GM12878 (cell line): Measurements from ENCODE around the gene LUM. TPM values are rescaled to one million over a fixed set of nuclear protein-coding genes. Genes with fewer than 3 reads are reported as not detected.

Source experiments
- ATAC-seq: fragments of 200-7000 bp; cut with Tn5 transposase; 3 replicates; pipeline ENCODE4 v1.9.1; 2020; ENCODE audit warnings: mild to moderate bottlenecking, moderate library complexity
- BruUV-seq: library from RNA; stranded (reverse); fragments of 400-500 nt; replicated peaks from 2 replicates; lab custom pipeline; 2021; lab: Mats Ljungman, UMichigan
- CTCF ChIA-PET: fragments of 300-600 bp; sonication (Branson Sonifier 250); formaldehyde crosslinking; extraction: SDS; loops from one replicate; lab custom pipeline; 2021; ENCODE audit warnings: inconsistent platforms; lab: Yijun Ruan, JAX
- POLR2A ChIA-PET: fragments of 350-600 bp; formaldehyde crosslinking; extraction: SDS; loops from one replicate; lab custom pipeline; 2021; ENCODE audit warnings: inconsistent platforms; lab: Charles Lee
- RAD21 ChIA-PET: fragments of 300-600 bp; sonication (Branson Sonifier 250); formaldehyde crosslinking; loops from one replicate; lab custom pipeline; 2023; ENCODE audit warnings: antibody characterized with exemption; ENCODE audit not compliant: unreplicated experiment; lab: Charles Lee
- SMC1A ChIA-PET: fragments of 300-600 bp; sonication (Branson Sonifier 250); formaldehyde crosslinking; loops from one replicate; lab custom pipeline; 2023; ENCODE audit not compliant: unreplicated experiment, uncharacterized antibody; lab: Charles Lee
- DNase-seq: peaks from one replicate; pipeline ENCODE4 v3.0.0-alpha.2; 2011; ENCODE audit warnings: low read depth, low spot score
- FAIRE-seq: peaks from 3 replicates; lab custom pipeline; 2011; peaks lifted over from hg19 to GRCh38; lab: Jason Lieb, UNC
- H2AFZ ChIP-seq: 2 replicates; pipeline ENCODE4 v1.6.0; 2011; ENCODE audit warnings: low read depth, low read length, control low read depth; ENCODE audit not compliant: control insufficient read depth
- H3K27ac ChIP-seq: 2 replicates; pipeline ENCODE4 v1.5.1; 2011; ENCODE audit warnings: control low read depth; ENCODE audit not compliant: control insufficient read depth, insufficient read depth
- H3K27me3 ChIP-seq, 2 experiments: replicated peaks in 1 of 2; 2 replicates each; pipeline versions ENCODE4 v1.6.0 to v1.6.1; 2011; ENCODE audit warnings: low read length in 1 of 2; ENCODE audit not compliant: control insufficient read depth in 2 of 2, insufficient read depth in 2 of 2
- H3K36me3 ChIP-seq, 2 experiments: 2 replicates each; pipeline ENCODE4 v1.5.1; 2011; ENCODE audit warnings: low read length in 1 of 2; ENCODE audit not compliant: control insufficient read depth in 2 of 2, insufficient read depth in 2 of 2
- H3K4me1 ChIP-seq: 2 replicates; pipeline ENCODE4 v1.6.1; 2011; ENCODE audit warnings: mild to moderate bottlenecking, low read length, moderate library complexity, mixed read lengths; ENCODE audit not compliant: control insufficient read depth, insufficient read depth
- H3K4me2 ChIP-seq: 2 replicates; pipeline ENCODE4 v1.6.0; 2011; ENCODE audit warnings: control low read depth; ENCODE audit not compliant: control insufficient read depth, insufficient read depth
- H3K4me3 ChIP-seq: fragments of 200-600 bp; sonication (generic); 2 replicates; pipeline ENCODE4 v1.5.1; 2016
- H3K79me2 ChIP-seq: 2 replicates; pipeline ENCODE4 v1.6.0; 2011; ENCODE audit warnings: low read length; ENCODE audit not compliant: control insufficient read depth, insufficient read depth
- H3K9ac ChIP-seq: 2 replicates; pipeline ENCODE4 v1.8.0; 2011; ENCODE audit warnings: low read length, control low read depth, mixed read lengths; ENCODE audit not compliant: control insufficient read depth, insufficient read depth
- H3K9me3 ChIP-seq: replicated peaks from 3 replicates; pipeline ENCODE4 v1.5.1; 2011; ENCODE audit warnings: mild to moderate bottlenecking, low read length; ENCODE audit not compliant: control insufficient read depth, insufficient read depth
- H4K20me1 ChIP-seq: 2 replicates; pipeline ENCODE4 v1.6.0; 2011; ENCODE audit not compliant: control insufficient read depth, insufficient read depth
- BMI1 ChIP-seq: fragments of 450-650 bp; IDR thresholded peaks from 2 replicates; pipeline ENCODE4 v1.6.1; 2016; ENCODE audit warnings: mild to moderate bottlenecking, moderate library complexity, borderline replicate concordance
- EED ChIP-seq: sonication (generic); IDR thresholded peaks from 2 replicates; pipeline ENCODE4 v1.6.1; 2016; ENCODE audit warnings: antibody characterized with exemption, low read depth
- MYC ChIP-seq: IDR thresholded peaks from 2 replicates; pipeline ENCODE4 v1.6.1; 2011; ENCODE audit warnings: mild to moderate bottlenecking, low read length, moderate library complexity, inconsistent platforms; ENCODE audit not compliant: insufficient read depth, insufficient replicate concordance, insufficient read length, severe bottlenecking
- NFXL1 ChIP-seq: fragments of 450-650 bp; IDR thresholded peaks from 2 replicates; pipeline ENCODE4 v1.6.1; 2017; ENCODE audit warnings: antibody characterized with exemption, mild to moderate bottlenecking, borderline replicate concordance
- NR2F1 ChIP-seq: fragments of 450-650 bp; conservative IDR thresholded peaks from 2 replicates; pipeline ENCODE4 v1.6.1; 2017; ENCODE audit warnings: mild to moderate bottlenecking
- SMAD1 ChIP-seq: fragments of 450-650 bp; IDR thresholded peaks from 2 replicates; pipeline ENCODE4 v1.6.1; 2018; ENCODE audit warnings: mild to moderate bottlenecking, low read depth; ENCODE audit not compliant: partially characterized antibody
- SMARCA5 ChIP-seq: fragments of 450-650 bp; IDR thresholded peaks from 2 replicates; pipeline ENCODE4 v1.6.1; 2017; ENCODE audit warnings: mild to moderate bottlenecking
- USF1 ChIP-seq: IDR thresholded peaks from 2 replicates; pipeline ENCODE4 v1.6.1; 2011; ENCODE audit warnings: borderline replicate concordance, low read depth, mild to moderate bottlenecking, moderate library complexity, mixed read lengths, low read length; ENCODE audit not compliant: insufficient read depth; ENCODE audit errors: extremely low read length
- ZNF207 ChIP-seq: fragments of 450-650 bp; IDR thresholded peaks from 2 replicates; pipeline ENCODE4 v1.6.1; 2014; ENCODE audit warnings: antibody characterized with exemption, mild to moderate bottlenecking, borderline replicate concordance
- WGBS: methylation state at CpG from one replicate; pipeline ENCODE4 v1.1.6; 2016; ENCODE audit warnings: low lambda C conversion rate; ENCODE audit not compliant: insufficient replicate concordance, insufficient coverage; ENCODE audit errors: missing lambda C conversion rate; 5-methylcytosine and 5-hydroxymethylcytosine counted together
- in situ Hi-C: fragments of 300-500 bp; cut with MboI; formaldehyde crosslinking; loops from 9 replicates; pipeline ENCODE4 v1.14.3; 2018; ENCODE audit warnings: mixed read lengths
- intact Hi-C: fragments of 100-400 bp; cut with micrococcal nuclease; formaldehyde crosslinking; loops from one replicate; pipeline ENCODE4 v1.14.2; 2022; ENCODE audit not compliant: unreplicated experiment
- polyA plus RNA-seq, 11 experiments: library from polyadenylated mRNA; depleted of rRNA in 4 of 11; unstranded in 6 of 11; stranded (reverse) in 5 of 11; fragments of >200 nt; fragmentation: Nextera tagmentation in 4 of 11; fragmentation: Illumina TruSeq in 1 of 11; extraction: Ambion mirVana in 4 of 11; extraction: Trizol in 1 of 11; gene quantifications; 1 replicate in 1 of 11; 2 replicates in 10 of 11; pipeline versions ENCODE4 v1.2.1 to v1.2.3, GENCODE V29; 2011 to 2016; ENCODE audit warnings: inconsistent platforms in 2 of 11, missing spikeins in 2 of 11, low read depth in 1 of 11
- total RNA-seq, 4 experiments: library from RNA; depleted of rRNA in 3 of 4; stranded (reverse); fragments of >200 nt in 3 of 4; fragmentation: Illumina TruSeq in 1 of 4; extraction: Trizol in 1 of 4; gene quantifications; 2 replicates each; pipeline versions ENCODE4 v1.2.1 to v1.2.3, GENCODE V29; 2013 to 2021
- TF ChIP-seq, protein P1 (sequence below): fragments of 450-650 bp; IDR thresholded peaks from 2 replicates; pipeline ENCODE4 v1.6.1; 2017; ENCODE audit warnings: mild to moderate bottlenecking, moderate library complexity

The LUM gene
- total and polyA plus RNA-seq, 10 of the 15 experiments (the other 5 are each of a cell fraction or from before 2014, with no cell fraction given), result 0.09 to 0.31 TPM; not detected in 8

GRCh38 chr12:91144053-91144452 is 32.8 kb upstream of the LUM start:
- BruUV-seq, result no TSS peak
- ChIA-PET CTCF (no interaction called here), POLR2A (no interaction called here), RAD21 (no interaction called here), SMC1A (interaction anchor here (1.7 kb wide), 1 partner anchor 29 kb away, joined by 4 read pairs; no protein-coding TSS in a partner anchor)
- Histone ChIP-seq H3K27ac (no peak overlapping the region), H3K9ac (no peak overlapping the region), H2AFZ (no peak overlapping the region), H3K36me3 (no peaks in the 10 kb centered on the region), H4K20me1 (no peaks in the 10 kb centered on the region), H3K4me3 (no peak overlapping the region), H3K27me3 (no peaks in the 10 kb centered on the region), H3K79me2 (no peaks in the 10 kb centered on the region), H3K4me1 (no peaks in the 10 kb centered on the region), H3K4me2 (no peak overlapping the region), H3K9me3 (no peaks in the 10 kb centered on the region)
- intact Hi-C loops (no loop called here), in situ Hi-C loops (no loop called here)
- ATAC-seq (no peak), DNase-seq (no peak), FAIRE-seq (no peak)
- TF ChIP-seq NR2F1 (no peak), USF1 (no peak), SMARCA5 (no peak), MYC (no peak)
- WGBS, result 35% methylated on average over 2 of the region's 2 CpGs

DNA sequence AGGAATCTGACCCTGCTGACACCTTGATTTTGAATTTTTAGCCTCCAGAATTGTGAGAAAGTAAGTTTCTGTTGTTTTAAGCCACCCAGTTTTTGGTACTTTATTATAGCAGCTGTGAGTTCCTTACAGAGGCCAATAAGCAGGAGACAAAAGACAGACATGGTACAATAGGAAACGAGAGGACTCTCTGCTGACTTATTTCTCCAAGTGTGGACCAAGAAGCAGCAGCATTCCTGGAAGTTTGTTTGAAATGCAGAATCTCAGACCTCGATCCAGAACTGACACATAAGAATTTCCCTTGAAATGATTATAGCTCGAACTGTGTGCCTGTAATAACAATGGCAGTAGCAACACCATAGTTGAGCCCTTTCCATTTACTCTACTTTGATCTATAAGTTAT is 31.9 kb upstream of the LUM start:
- ChIA-PET SMC1A (interaction anchor here (1.7 kb wide), 1 partner anchor 29 kb away, joined by 4 read pairs; no protein-coding TSS in a partner anchor), POLR2A (no interaction called here), CTCF (no interaction called here), RAD21 (no interaction called here)
- H3K79me2 ChIP-seq, result no peaks in the 10 kb centered on the region
- FAIRE-seq, result no peak
- H3K27me3 ChIP-seq, result no peaks in the 10 kb centered on the region
- no peaks in the 10 kb centered on the region for H3K4me1 ChIP-seq
- 0% methylated on average over 3 of the region's 3 CpGs for WGBS
- H3K27ac ChIP-seq, result no peak overlapping the region
- no peak for ATAC-seq
- no peak overlapping the region for H2AFZ ChIP-seq
- no peak for DNase-seq
- H3K36me3 ChIP-seq, result no peaks in the 10 kb centered on the region
- no peak overlapping the region for H3K4me3 ChIP-seq
- BruUV-seq, result no TSS peak
- no peaks in the 10 kb centered on the region for H4K20me1 ChIP-seq
- H3K9ac ChIP-seq, result no peak overlapping the region
- in situ Hi-C loops, result no loop called here
- H3K9me3 ChIP-seq, result no peaks in the 10 kb centered on the region
- no peak overlapping the region for H3K4me2 ChIP-seq
- intact Hi-C loops, result no loop called here
- TF ChIP-seq EED (no peak), NFXL1 (no peak), SMAD1 (no peak), BMI1 (no peak), ZNF207 (no peak)
- TF ChIP-seq, protein P1, sequence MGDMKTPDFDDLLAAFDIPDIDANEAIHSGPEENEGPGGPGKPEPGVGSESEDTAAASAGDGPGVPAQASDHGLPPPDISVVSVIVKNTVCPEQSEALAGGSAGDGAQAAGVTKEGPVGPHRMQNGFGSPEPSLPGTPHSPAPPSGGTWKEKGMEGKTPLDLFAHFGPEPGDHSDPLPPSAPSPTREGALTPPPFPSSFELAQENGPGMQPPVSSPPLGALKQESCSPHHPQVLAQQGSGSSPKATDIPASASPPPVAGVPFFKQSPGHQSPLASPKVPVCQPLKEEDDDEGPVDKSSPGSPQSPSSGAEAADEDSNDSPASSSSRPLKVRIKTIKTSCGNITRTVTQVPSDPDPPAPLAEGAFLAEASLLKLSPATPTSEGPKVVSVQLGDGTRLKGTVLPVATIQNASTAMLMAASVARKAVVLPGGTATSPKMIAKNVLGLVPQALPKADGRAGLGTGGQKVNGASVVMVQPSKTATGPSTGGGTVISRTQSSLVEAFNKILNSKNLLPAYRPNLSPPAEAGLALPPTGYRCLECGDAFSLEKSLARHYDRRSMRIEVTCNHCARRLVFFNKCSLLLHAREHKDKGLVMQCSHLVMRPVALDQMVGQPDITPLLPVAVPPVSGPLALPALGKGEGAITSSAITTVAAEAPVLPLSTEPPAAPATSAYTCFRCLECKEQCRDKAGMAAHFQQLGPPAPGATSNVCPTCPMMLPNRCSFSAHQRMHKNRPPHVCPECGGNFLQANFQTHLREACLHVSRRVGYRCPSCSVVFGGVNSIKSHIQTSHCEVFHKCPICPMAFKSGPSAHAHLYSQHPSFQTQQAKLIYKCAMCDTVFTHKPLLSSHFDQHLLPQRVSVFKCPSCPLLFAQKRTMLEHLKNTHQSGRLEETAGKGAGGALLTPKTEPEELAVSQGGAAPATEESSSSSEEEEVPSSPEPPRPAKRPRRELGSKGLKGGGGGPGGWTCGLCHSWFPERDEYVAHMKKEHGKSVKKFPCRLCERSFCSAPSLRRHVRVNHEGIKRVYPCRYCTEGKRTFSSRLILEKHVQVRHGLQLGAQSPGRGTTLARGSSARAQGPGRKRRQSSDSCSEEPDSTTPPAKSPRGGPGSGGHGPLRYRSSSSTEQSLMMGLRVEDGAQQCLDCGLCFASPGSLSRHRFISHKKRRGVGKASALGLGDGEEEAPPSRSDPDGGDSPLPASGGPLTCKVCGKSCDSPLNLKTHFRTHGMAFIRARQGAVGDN, result no peak
